Erythroblast (primary cell): ENCODE results near the gene NEU4.

ENCODE experiments used
- GATA1 ChIP-seq: IDR thresholded peaks from 2 replicates; pipeline ENCODE4 v1.6.1; 2011; ENCODE audit warnings: low read depth, mild to moderate bottlenecking, control low read depth, low read length, moderate library complexity
- POLR2A ChIP-seq: IDR thresholded peaks from 2 replicates; pipeline ENCODE4 v1.6.1; 2011; ENCODE audit warnings: mild to moderate bottlenecking, low read length

DNA sequence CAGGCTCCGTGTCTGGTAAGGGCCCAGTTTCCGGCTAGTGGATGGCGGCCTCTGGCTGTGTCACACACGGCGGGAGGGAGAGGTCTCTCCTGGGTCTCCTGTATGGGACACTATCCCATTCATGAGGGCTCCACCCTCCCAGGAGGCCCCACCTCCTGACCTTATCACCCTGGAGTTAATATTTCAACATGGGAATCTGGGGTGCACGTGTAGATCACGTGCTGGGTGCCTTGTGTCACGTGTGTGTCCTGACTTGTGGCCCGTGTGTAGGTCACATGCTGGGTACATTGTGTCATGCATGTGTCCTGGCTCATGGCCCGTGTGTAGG lies 9.9 kb downstream of the NEU4 start:
- TF ChIP-seq POLR2A = no peak
- TF ChIP-seq GATA1 = no peak
